ENCODE data around the gene KLHL3.

Gene KLHL3

DNA sequence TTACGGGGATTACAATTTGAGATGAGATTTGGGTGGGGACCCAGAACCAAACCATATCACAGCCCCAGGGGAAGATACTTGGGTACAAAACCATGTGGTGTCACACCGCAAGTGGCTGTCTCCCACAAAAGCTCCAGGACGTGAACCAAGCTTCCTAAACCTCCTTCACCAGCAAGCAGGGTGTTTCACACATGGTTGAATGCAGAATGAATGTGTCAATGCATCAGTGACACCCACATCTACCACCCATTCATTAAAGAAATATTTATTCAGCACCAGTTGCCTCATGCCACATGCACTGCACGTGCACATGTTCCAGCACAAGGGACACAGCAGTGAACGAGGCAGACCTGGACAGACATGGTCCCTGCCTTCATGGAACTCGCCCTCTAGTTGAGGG lies 165.8 kb downstream of the KLHL3 start:
- DNase-seq: no peak

Measured in activated CD4-positive, CD25-positive, alpha-beta regulatory T cell (primary cell).